AG04449 (cell line): ENCODE results near the gene CACNB4.
"Not testable (repeated sequence)": the region's sequence is repeated elsewhere in the genome, so short reads cannot be mapped to it uniquely, and the experiment has no call there.

Source experiments
- CTCF ChIA-PET: fragments of 350-600 bp; formaldehyde crosslinking; extraction: SDS; loops from one replicate; lab custom pipeline; 2021; ENCODE audit warnings: antibody characterized with exemption; lab: Yijun Ruan, JAX
- POLR2A ChIA-PET: fragments of 400-600, 350-600 bp; formaldehyde crosslinking; extraction: SDS; loops from one replicate; lab custom pipeline; 2020; ENCODE audit warnings: antibody characterized with exemption, inconsistent platforms; lab: Yijun Ruan, JAX
- DNase-seq: peaks from one replicate; pipeline ENCODE4 v3.0.0-alpha.2; 2010; ENCODE audit warnings: low read depth, low spot score
- H3K4me3 ChIP-seq: 2 replicates; pipeline ENCODE4 v1.5.1; 2011; ENCODE audit warnings: low read depth, mild to moderate bottlenecking, control low read depth, low read length
- TF ChIP-seq, protein P1 (sequence below): IDR thresholded peaks from one replicate; pipeline ENCODE4 v1.5.1; 2011; ENCODE audit warnings: mild to moderate bottlenecking, moderate library complexity, low read length, control low read depth, inconsistent platforms; ENCODE audit not compliant: insufficient read depth; ENCODE audit errors: missing control alignments

The CACNB4 gene

GRCh38 chr2:152120430-152120829 lies 21.6 kb upstream of the CACNB4 start:
- TF ChIP-seq, protein P1, sequence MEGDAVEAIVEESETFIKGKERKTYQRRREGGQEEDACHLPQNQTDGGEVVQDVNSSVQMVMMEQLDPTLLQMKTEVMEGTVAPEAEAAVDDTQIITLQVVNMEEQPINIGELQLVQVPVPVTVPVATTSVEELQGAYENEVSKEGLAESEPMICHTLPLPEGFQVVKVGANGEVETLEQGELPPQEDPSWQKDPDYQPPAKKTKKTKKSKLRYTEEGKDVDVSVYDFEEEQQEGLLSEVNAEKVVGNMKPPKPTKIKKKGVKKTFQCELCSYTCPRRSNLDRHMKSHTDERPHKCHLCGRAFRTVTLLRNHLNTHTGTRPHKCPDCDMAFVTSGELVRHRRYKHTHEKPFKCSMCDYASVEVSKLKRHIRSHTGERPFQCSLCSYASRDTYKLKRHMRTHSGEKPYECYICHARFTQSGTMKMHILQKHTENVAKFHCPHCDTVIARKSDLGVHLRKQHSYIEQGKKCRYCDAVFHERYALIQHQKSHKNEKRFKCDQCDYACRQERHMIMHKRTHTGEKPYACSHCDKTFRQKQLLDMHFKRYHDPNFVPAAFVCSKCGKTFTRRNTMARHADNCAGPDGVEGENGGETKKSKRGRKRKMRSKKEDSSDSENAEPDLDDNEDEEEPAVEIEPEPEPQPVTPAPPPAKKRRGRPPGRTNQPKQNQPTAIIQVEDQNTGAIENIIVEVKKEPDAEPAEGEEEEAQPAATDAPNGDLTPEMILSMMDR = no peak
- no peak for DNase-seq
- H3K4me3 ChIP-seq = no peak overlapping the region
- ChIA-PET CTCF (interaction anchor here (0.6 to 1.1 kb wide), 2 partner anchors 55 to 221 kb away, joined by 3 read pairs; partner anchors contain the start of gene STAM2), POLR2A (no interaction called here)

DNA sequence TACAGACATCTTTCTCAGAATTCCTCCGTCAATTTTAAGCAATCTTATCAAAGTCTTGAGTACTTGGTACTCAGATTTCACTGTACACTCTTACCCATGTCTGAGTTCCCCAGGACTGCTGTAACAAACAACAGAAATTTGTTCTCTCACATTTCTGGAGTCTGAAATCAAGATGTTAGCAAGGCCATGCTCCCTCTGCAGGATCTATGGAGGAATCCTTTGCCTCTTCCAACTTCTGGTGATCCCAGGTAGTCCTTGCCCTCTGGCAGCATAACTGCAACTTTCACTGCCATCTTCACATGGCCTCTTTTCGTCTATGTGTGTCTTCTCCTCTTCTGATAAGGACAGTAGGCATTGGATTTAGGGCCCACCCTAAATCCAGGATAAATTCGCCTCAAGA lies 17.1 kb upstream of the CACNB4 start:
- DNase-seq = no peak
- TF ChIP-seq, protein P1 = no peak
- no peak overlapping the region for H3K4me3 ChIP-seq
- POLR2A ChIA-PET = no interaction called here
- CTCF ChIA-PET = no interaction called here

- TF ChIP-seq, protein P1 = no peak
- no peak overlapping the region for H3K4me3 ChIP-seq
- POLR2A ChIA-PET = no interaction called here
- no peak for DNase-seq
- CTCF ChIA-PET = no interaction called here
These were observed 15.5 kb upstream of the CACNB4 start for GRCh38 chr2:152114366-152114765.

GRCh38 chr2:152107140-152107539 lies 8.3 kb upstream of the CACNB4 start:
- DNase-seq, POLR2A ChIA-PET, H3K4me3 ChIP-seq: not testable (repeated sequence)
- CTCF ChIA-PET = interaction anchor here (0.6 kb wide), 1 partner anchor 82 kb away, joined by 3 read pairs; no protein-coding TSS in a partner anchor

DNA sequence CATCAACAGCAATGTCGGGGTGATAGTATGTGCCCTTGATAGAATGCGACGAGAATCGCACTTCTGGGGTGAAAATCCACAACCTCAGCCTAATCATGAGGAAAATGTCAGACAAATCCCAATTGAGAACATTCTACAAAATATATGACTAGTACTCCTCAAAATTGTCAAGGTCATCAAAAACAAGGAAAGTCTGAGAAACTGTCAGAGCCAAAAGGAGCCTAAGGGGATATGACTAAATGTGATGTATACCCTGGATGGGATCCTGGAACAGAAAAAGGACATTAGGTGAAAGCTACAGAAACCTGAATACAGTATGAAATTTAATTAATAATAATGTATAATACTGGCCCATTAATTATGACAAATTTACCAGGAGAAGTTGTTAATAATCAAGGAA lies 7.6 kb upstream of the CACNB4 start:
- ChIA-PET CTCF (interaction anchor here (0.6 kb wide), 1 partner anchor 81 kb away, joined by 3 read pairs; no protein-coding TSS in a partner anchor), POLR2A (no interaction called here)
- no peak overlapping the region for H3K4me3 ChIP-seq
- DNase-seq = no peak
- TF ChIP-seq, protein P1 = no peak

- CTCF ChIA-PET = no interaction called here
- POLR2A ChIA-PET = no interaction called here
- H3K4me3 ChIP-seq = no peak overlapping the region
- DNase-seq = no peak
- TF ChIP-seq, protein P1 = no peak
These were observed 4.4 kb upstream of the CACNB4 start for GRCh38 chr2:152103271-152103670.

DNA sequence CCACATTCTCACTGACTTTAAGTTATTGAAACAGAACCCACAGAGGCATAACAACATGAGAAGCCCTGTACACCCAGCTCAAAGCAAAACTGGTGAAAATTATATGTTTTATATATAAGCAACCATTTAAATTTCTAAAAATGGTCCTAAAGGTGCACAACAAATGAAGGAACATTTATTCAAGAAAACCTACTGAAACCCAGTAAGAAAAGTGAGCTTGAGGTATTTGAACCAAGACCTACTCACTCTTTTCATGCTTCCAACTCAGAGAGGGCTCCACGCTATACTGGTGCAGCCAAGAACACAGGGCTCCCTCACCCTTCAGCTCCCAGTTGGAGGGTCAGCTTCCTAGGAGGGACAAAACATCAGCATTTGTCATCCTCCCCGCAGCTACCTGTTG lies 2.1 kb upstream of the CACNB4 start:
- TF ChIP-seq, protein P1 = no peak
- no peak overlapping the region for H3K4me3 ChIP-seq
- ChIA-PET POLR2A (no interaction called here), CTCF (interaction anchor here (0.8 to 1.1 kb wide), 2 partner anchors 11 to 74 kb away, joined by 3 to 4 read pairs; partner anchors contain the start of gene STAM2)
- no peak for DNase-seq
